Activated CD8-positive, alpha-beta T cell treated with anti-CD3 and anti-CD28 coated beads for 36 hours (primary cell): ENCODE results near the gene BCL2A1. TPM values are rescaled to one million over a fixed set of nuclear protein-coding genes. Genes with fewer than 3 reads are reported as not detected.
"Not testable (repeated sequence)": the region's sequence is repeated elsewhere in the genome, so short reads cannot be mapped to it uniquely, and the experiment has no call there.

Source experiments
- ATAC-seq: fragments of 200-7000 bp; cut with Tn5 transposase; one replicate; pipeline ENCODE4 v1.10.0; 2021; ENCODE audit warnings: mild to moderate bottlenecking, moderate library complexity
- CTCF ChIA-PET: fragments of 350-600 bp; sonication (Branson Sonifier 250); formaldehyde crosslinking; loops from one replicate; lab custom pipeline; 2021; ENCODE audit warnings: antibody characterized with exemption; lab: Charles Lee
- POLR2A ChIA-PET: fragments of 350-600 bp; sonication (Branson Sonifier 250); formaldehyde crosslinking; loops from one replicate; lab custom pipeline; 2021; ENCODE audit warnings: antibody characterized with exemption; lab: Charles Lee
- DNase-seq: peaks from one replicate; pipeline ENCODE4 v3.0.0-alpha.2; 2020
- H3K27ac Mint-ChIP-seq: one replicate; pipeline ENCODE4 v1.8.0; 2021; ENCODE audit warnings: mild to moderate bottlenecking, mixed read lengths
- H3K27me3 Mint-ChIP-seq: one replicate; pipeline ENCODE4 v1.8.0; 2021; ENCODE audit warnings: mixed read lengths
- H3K36me3 Mint-ChIP-seq: one replicate; pipeline ENCODE4 v1.8.0; 2021; ENCODE audit warnings: low read depth, mixed read lengths
- H3K4me1 Mint-ChIP-seq: one replicate; pipeline ENCODE4 v1.8.0; 2021; ENCODE audit warnings: low read depth, mixed read lengths
- H3K4me3 Mint-ChIP-seq: one replicate; pipeline ENCODE4 v1.8.0; 2021; ENCODE audit warnings: mild to moderate bottlenecking, moderate library complexity, mixed read lengths
- H3K9me3 Mint-ChIP-seq: one replicate; pipeline ENCODE4 v1.8.0; 2021; ENCODE audit warnings: mixed read lengths
- intact Hi-C: fragments of 100-400 bp; cut with micrococcal nuclease; formaldehyde crosslinking; loops from one replicate; pipeline ENCODE4 v1.10.0; 2022
- total RNA-seq, 2 experiments: library from RNA; stranded (reverse); gene quantifications; one replicate each; pipeline ENCODE4 v1.2.3, GENCODE V29; 2021
- TF ChIP-seq, protein P1 (sequence below): fragments of 200-600 bp; IDR thresholded peaks from one replicate; pipeline ENCODE4 v1.8.0; 2022; ENCODE audit warnings: antibody characterized with exemption, mild to moderate bottlenecking

The BCL2A1 gene
- total RNA-seq, 2 experiments from 2014 or later = 47.1 to 47.9 TPM

DNA sequence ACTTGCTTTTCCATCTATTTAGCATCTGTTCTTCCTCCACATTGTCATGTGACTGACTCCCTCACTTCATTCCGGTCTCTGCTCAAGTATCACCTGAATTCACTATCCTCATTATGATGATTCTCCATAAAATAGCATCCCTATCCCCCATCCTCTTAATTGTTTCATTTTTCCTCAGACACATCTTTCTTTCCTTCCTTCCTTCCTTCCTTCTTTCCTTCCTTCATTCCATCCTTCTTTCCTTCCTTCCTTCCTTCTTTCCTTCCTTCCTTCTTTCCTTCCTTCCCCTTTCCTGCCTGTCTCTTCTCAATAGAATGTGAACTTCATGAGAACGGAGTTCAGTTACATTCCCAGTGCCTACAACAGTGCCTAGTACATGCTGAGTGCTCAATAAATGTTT, 41.6 kb downstream of the BCL2A1 start:
- DNase-seq = no peak
- H3K36me3 Mint-ChIP-seq = peaks cover 4% of the 10 kb centered on the region
- H3K27ac Mint-ChIP-seq = no peak overlapping the region

GRCh38 chr15:79926116-79926515, 44.9 kb downstream of the BCL2A1 start:
- ATAC-seq, H3K4me3 Mint-ChIP-seq, H3K27me3 Mint-ChIP-seq, DNase-seq, intact Hi-C loops, H3K27ac Mint-ChIP-seq, CTCF ChIA-PET, POLR2A ChIA-PET: not testable (repeated sequence)
- H3K36me3 Mint-ChIP-seq = peaks cover 24% of the 10 kb centered on the region
- H3K4me1 Mint-ChIP-seq = peaks cover 25% of the 10 kb centered on the region
- H3K9me3 Mint-ChIP-seq = peaks cover 10% of the 10 kb centered on the region

More for the DNA sequence above, 41.6 kb downstream of the BCL2A1 start:
- Mint-ChIP-seq H3K27me3 (peaks cover 2% of the 10 kb centered on the region), H3K4me3 (no peak overlapping the region), H3K9me3 (peaks cover 2% of the 10 kb centered on the region), H3K4me1 (peaks cover 10% of the 10 kb centered on the region)
- CTCF ChIA-PET = no interaction called here
- POLR2A ChIA-PET = no interaction called here
- no peak for ATAC-seq
- intact Hi-C loops = no loop called here
- TF ChIP-seq, protein P1, sequence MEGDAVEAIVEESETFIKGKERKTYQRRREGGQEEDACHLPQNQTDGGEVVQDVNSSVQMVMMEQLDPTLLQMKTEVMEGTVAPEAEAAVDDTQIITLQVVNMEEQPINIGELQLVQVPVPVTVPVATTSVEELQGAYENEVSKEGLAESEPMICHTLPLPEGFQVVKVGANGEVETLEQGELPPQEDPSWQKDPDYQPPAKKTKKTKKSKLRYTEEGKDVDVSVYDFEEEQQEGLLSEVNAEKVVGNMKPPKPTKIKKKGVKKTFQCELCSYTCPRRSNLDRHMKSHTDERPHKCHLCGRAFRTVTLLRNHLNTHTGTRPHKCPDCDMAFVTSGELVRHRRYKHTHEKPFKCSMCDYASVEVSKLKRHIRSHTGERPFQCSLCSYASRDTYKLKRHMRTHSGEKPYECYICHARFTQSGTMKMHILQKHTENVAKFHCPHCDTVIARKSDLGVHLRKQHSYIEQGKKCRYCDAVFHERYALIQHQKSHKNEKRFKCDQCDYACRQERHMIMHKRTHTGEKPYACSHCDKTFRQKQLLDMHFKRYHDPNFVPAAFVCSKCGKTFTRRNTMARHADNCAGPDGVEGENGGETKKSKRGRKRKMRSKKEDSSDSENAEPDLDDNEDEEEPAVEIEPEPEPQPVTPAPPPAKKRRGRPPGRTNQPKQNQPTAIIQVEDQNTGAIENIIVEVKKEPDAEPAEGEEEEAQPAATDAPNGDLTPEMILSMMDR = no peak

- Mint-ChIP-seq H3K36me3 (peaks cover 40% of the 10 kb centered on the region), H3K4me3 (peak overlapping the region; percentile 96), H3K9me3 (peaks cover 20% of the 10 kb centered on the region), H3K27me3 (no peaks in the 10 kb centered on the region), H3K4me1 (peaks cover 23% of the 10 kb centered on the region), H3K27ac (peak overlapping the region; percentile 71)
- intact Hi-C loops = no loop called here
- no peak for ATAC-seq
- CTCF ChIA-PET = no interaction called here
- POLR2A ChIA-PET = no interaction called here
- TF ChIP-seq, protein P1 = no peak
- DNase-seq = no peak
These were observed 46.6 kb downstream of the BCL2A1 start for GRCh38 chr15:79924379-79924778.

DNA sequence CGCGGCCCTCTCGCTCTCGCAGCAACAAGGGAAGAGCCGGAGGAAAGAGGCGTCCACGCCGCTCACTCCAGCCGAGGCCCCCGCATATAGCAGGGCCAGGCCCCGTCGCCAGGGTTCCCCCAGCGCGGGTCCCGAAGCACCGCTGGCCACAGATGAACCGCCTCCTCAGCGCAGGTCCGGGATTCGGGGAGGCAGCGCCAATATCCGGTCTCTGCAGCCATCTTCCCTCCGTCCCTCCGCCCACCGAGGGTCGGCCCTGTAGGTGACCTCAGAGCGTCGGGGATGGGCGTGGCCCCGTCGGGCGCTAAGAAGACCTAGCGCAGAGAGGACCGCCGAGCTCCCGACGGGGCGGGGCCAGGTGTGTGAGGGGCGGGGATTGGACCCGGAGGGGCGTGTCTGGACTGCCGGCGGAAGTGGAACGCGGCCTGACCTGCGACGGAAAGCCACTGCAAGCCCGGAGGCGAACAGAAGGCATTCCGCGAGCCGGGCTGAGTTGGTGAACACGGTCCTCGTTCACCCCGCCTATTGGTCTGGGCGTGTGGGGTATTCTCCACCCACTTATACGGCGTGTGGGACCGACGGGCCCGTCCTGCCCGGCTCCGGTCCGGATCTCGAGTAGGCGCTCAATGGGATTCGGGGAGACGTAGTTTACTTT, 47.4 kb downstream of the BCL2A1 start:
- peaks cover 24% of the 10 kb centered on the region for H3K9me3 Mint-ChIP-seq
- TF ChIP-seq, protein P1 = no peak
- ChIA-PET POLR2A (interaction anchor here (0.6 to 4.0 kb wide), 9 partner anchors 9 to 138 kb away, joined by 3 to 47 read pairs (median 6); partner anchors contain the start of genes BCL2A1 and MTHFS), CTCF (interaction anchor here (1.0 to 2.0 kb wide), 9 partner anchors 18 to 229 kb away, joined by 3 to 7 read pairs (median 4); partner anchors contain the start of genes FAH and MTHFS)
- H3K36me3 Mint-ChIP-seq = peaks cover 46% of the 10 kb centered on the region
- peaks cover 26% of the 10 kb centered on the region for H3K4me1 Mint-ChIP-seq
- DNase-seq = peak; percentile 98
- H3K27ac Mint-ChIP-seq = peak overlapping the region; percentile 96
- intact Hi-C loops = loop anchor here (1.0 kb wide), 1 partner anchor 47 kb away; no protein-coding TSS in a partner anchor
- ATAC-seq = peak; percentile 95
- peak overlapping the region; percentile 96 for H3K4me3 Mint-ChIP-seq
- no peaks in the 10 kb centered on the region for H3K27me3 Mint-ChIP-seq

GRCh38 chr15:79923079-79923514, 47.9 kb downstream of the BCL2A1 start:
- TF ChIP-seq, protein P1 = no peak
- intact Hi-C loops = loop anchor here (1.0 kb wide), 1 partner anchor 47 kb away; no protein-coding TSS in a partner anchor
- peaks cover 50% of the 10 kb centered on the region for H3K36me3 Mint-ChIP-seq
- peaks cover 27% of the 10 kb centered on the region for H3K9me3 Mint-ChIP-seq
- H3K4me3 Mint-ChIP-seq = peak overlapping the region; percentile 96
- peaks cover 29% of the 10 kb centered on the region for H3K4me1 Mint-ChIP-seq
- POLR2A ChIA-PET = interaction anchor here (0.6 to 4.0 kb wide), 14 partner anchors 9 to 148 kb away, joined by 3 to 47 read pairs (median 6); partner anchors contain the start of genes BCL2A1 and MTHFS
- CTCF ChIA-PET = interaction anchor here (1.0 to 2.0 kb wide), 11 partner anchors 10 to 230 kb away, joined by 3 to 9 read pairs (median 4); partner anchors contain the start of genes FAH and MTHFS
- peak; percentile 55 for ATAC-seq
- peak; percentile 88 for DNase-seq
- peak overlapping the region; percentile 96 for H3K27ac Mint-ChIP-seq
- H3K27me3 Mint-ChIP-seq = no peaks in the 10 kb centered on the region
